NCI-H1105 (cell line): Measurements from ENCODE around the gene TMEM108.
"Not testable (repeated sequence)": the region's sequence is repeated elsewhere in the genome, so short reads cannot be mapped to it uniquely, and the experiment has no call there.

ENCODE experiments used
- DNase-seq: peaks from one replicate; lab custom pipeline; 2025; lab: John Stamatoyannopoulos, UW

Gene TMEM108

DNA sequence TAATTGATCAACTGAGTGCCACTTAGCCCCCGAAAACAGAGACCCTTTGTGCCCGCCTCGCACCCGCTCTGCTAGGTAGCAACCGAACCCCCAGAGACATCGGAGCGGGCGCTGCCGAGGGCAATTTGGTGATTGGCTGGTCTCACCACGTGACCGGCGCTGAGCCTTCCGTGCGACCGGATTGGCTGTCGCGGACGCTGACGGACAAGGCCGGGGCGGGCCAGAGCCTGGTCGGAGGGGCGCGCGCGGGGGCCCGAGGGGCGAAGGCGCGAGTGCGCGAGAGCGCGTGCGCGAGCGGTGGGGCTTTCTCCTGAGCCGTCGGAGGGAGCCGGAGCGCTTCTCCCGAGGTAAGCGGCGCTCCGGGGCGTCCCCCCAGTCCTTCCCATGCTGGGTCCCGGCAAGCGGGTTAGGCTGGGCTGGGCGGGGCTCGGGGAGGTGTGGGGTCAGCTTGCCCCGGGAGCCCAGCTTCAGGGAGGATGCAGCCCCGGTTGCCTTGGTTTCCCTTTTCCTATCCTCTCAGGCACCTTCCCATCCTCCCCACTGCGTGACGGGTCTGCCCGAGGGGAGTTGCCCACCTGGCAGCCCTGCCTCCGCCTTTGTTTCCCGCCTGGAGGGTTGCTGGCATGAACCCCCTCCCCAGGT lies at the start of gene TMEM108:
TSS of gene TMEM108 (plus strand) at position 303 of the 642 bp plus-strand sequence.
- DNase-seq = peak; percentile 99

DNA sequence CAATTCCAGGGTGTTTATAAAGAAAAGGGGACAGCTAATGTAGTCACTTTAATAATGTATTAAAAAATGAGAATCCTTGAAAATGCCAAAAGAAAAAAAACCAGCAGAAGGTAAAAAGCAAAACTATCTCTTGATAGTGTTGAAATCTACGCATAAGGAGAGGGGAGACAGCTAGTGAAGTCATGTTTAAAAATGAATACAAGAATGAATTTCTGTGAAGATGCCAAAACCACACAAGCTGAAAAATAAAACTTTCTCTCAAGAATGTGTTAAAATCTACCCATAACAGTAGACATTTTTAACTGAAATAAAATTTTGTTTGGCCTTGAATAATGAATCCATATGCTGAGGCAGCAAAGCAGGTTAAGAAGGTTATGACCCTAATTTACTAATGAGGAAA lies 42.2 kb upstream of the TMEM108 start:
- no peak for DNase-seq

DNA sequence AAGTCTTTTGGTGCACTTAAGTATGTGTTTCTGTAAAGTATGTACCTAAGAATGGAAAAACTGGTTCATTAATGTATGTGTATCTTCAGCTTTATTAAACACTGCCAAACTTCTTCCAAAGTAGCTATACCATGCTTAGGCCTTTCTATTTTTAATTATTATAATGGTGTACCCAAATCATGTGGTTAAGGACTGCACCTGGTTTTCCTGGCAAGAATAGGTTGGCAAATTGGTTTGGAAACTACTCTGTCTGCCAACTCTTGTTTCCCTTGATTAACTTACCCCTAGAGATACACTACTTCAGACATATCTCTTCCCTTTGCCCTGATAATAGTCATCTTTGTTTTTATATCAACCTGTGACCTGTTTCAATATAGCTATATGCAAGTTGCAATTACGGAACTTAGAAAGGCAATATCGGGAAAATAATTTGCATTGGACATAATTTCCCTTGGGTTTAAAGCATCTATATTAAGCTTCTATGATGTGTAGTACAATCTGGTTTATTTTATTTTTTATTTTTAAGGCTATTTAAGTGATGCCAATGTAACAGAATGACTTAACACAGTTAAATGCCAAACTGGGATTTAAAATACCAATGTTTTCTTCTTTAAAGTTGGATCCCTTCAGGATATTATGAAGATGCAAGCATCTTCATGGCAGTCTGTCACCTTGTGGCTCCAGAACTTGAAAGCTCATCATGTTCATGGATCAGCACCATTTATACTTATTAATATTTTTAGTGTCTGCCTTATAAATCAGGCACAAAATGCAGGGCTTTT lies 40.6 kb upstream of the TMEM108 start:
- peak; percentile 75 for DNase-seq

DNA sequence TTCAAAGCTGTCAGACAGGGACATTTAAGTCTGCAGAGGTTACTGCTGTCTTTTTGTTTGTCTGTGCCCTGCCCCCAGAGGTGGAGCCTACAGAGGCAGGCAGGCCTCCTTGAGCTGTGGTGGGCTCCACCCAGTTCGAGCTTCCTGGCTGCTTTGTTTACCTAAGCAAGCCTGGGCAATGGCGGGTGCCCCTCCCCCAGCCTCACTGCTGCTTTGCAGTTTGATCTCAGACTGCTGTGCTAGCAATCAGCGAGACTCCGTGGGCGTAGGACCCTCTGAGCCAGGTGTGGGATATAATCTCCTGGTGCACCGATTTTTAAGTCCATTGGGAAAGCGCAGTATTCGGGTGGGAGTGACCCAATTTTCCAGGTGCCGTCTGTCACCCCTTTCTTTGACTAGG lies 33.2 kb upstream of the TMEM108 start:
- DNase-seq = not testable (repeated sequence)

DNA sequence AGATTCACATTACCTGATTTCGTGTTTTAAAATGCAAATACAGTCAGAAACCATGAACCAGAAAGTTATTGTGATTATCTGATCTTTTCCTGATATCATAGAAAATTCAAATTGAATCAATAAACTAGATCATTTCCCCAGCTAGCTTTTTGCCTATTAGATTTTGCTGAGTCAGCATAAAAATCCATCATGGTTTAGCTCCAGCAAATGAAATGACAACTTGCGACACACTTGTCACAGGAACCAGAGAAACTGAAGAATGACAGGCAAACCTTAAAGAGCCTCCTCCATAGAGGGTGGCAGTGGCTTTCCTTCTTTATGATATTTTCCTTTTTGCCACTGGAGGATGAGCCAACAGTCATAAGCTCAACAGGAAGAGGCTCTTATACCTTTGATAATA lies 30.6 kb upstream of the TMEM108 start:
- DNase-seq = no peak

DNA sequence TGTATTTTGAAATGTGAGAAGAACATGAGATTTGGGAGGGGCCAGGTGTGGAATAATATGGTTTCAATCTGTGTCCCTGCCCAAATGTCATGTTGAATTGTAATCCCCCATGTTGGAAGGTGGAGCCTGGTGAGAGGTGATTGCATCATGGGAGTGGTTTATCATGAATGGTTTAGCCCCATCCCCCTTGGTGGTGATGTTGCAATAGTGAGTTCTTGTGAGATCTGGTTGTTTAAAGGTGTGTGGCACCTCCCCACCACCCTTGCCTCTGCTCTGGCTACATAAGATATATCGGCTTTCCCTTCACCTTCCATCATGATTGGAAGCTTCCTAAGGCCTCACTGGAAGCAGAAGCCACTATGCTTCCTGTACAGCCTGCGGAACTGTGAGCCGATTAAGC lies 23.9 kb upstream of the TMEM108 start:
- no peak for DNase-seq

DNA sequence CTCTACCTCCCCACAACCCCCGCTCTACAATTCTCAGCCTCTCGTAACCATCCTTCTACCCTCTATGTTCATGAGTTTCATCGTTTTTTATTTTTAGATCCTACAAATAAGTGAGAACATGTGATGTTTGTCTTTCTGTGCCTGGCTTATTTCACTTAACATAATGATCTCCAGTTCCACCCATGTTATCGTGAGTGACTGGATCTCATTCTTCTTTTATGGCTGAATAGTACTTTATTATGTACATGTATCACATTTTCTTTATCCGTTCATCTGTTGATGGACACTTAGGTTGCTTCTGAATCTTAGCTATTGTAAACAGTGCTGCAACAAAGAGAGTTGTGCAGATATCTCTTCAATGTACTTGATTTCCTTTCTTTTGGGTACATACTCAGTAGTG lies 22.6 kb upstream of the TMEM108 start:
- DNase-seq = not testable (repeated sequence)

DNA sequence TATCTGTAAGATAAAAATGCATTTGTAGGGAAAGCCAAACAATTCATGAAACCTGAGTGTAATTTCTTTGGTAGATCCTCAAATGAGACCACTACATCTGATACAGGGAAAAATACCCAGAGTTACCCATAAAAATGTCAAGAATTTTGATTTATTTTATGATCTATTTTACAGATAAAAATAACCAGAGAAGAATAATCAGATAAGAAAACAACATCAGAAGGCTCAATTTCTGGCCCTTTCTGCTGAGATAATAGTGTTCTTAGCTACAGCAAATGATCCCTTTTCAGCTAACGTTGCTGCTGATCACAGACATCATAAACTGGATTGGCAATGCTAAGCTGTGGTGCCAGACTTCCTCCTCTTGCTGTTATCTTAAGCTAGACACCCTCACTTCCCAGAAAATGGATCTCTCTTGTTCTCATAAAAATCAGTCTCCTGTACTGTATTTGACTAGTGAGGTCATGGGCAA lies 21.3 kb upstream of the TMEM108 start:
- DNase-seq = no peak

GRCh38 chr3:133018921-133019320 lies 19.3 kb upstream of the TMEM108 start:
- no peak for DNase-seq

DNA sequence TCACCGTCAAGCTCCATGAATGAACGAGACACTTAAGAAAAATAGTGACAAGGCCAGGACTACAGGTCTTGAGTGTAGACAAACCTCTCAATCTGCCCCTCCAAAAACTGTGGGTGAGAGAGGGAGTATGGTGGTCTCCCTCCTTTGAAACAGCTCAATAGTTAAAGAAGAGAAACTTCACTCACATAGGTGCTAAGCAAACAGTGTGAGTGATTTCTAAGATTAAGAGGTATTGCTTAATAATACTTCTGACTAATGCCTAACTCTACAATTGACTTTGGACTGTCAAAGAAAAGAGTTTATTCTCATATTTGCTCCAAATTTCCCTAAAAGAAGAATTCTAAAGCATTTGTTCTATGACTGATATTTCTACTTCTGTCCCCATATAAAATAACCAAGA lies 17.0 kb upstream of the TMEM108 start:
- no peak for DNase-seq

- DNase-seq = no peak
These were observed 14.8 kb upstream of the TMEM108 start for GRCh38 chr3:133023362-133023761.

- no peak for DNase-seq
These were observed 12.6 kb upstream of the TMEM108 start for GRCh38 chr3:133025546-133025945.

GRCh38 chr3:133032301-133032700 lies 5.9 kb upstream of the TMEM108 start:
- DNase-seq = no peak

- peak; percentile 85 for DNase-seq
These were observed 755 bp upstream of the TMEM108 start for GRCh38 chr3:133037436-133037835.

- DNase-seq = peak; percentile 45
These were observed 662 bp downstream of the TMEM108 start for GRCh38 chr3:133038731-133039375.

DNA sequence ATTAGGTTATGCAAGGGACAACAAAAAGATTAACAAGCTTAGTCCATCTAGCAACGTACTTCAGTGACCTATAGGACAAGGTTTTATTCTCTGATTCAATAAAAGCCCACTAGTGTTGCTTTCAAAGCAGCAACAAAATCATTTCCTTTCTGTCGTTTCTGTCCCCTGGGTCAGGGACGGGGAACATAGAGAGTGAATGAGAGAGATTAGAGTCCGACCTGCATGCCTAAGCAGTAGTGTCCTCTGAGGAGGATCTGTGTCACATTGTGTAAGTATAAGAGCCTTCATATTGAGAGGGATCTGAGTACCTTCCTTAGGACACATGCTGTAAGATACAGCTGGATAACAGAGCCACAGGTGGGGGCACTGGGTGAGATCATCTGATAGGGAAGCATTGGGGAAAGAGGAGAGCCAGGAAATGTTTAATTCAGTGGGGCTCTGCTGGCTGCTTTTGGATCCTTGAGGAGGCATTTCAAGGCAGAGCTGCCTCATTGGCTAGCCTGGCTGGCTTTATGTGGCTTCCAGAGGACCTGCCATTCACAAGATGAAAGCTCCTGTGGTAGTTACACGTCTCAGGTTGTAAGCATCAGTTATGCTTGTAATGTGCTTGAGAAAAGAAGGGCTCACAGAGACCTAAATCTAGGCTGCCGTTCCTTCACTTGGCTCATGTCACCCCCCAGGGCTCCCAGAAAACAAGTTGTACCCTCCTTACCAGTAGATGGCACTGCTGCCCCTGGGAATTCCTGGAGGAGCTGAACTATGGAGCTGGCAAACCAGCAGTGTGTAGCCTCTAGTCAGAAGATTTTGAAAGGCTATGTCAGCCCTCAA lies 2.7 kb downstream of the TMEM108 start:
- peak; percentile 76 for DNase-seq

GRCh38 chr3:133041524-133041829 lies 3.3 kb downstream of the TMEM108 start:
- DNase-seq = no peak

DNA sequence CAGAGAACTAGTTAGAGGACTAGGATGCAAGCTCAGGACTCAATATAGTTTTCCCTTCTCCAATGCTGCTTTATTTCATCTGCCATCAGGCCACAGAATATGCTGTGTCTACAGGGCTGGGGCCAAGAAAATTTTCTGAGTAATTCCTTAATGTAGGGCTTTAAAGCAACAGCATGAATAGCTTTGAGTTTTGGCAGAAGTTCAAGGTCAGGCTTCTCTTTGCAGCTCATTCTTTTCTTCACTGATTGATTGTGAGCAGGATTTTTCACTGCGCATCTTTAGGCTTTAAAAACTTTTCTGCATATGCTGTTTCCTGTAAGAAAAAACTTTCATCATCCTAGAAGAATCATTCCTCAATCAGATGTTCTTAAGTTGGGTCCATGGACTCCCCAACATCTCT lies 4.6 kb downstream of the TMEM108 start:
- DNase-seq = no peak

GRCh38 chr3:133047980-133048379 lies 9.8 kb downstream of the TMEM108 start:
- DNase-seq = no peak

DNA sequence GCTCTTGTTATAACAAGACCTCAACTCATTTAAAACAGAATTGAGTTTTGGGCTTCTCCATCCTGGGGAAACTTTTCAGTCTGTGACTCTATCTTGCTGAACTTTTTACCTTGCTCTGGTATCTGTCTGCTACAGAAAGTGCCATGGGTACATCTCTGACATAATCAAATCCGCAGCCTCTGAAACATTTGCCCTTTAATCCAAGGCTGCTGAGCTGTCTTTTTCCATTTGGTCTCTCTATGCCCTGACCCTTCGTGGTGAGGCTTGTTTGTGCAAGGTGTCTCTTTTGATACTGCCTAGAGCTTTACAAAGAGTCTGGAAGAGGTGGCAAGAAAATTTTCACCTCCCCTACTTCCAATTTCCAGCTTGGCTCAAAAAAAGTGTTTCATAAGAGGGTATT lies 11.3 kb downstream of the TMEM108 start:
- no peak for DNase-seq

DNA sequence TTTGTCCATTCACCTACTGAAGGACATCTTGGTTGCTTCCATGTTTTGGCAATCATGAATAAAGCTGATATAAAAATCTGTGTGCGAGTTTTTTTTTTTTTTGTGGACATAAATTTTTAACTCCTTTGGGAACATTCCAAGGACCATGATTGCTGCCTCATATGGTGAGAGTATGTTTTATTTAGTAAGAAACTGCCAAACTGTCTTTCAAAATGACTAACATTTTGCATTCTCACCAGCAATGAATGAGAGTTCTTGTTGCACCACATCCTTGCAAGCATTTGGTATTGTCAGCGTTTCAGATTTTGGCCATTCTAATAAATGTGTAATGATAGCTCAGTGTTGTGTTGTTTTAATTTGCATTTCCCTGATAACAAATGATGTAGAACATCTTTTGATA lies 12.7 kb downstream of the TMEM108 start:
- DNase-seq = no peak

DNA sequence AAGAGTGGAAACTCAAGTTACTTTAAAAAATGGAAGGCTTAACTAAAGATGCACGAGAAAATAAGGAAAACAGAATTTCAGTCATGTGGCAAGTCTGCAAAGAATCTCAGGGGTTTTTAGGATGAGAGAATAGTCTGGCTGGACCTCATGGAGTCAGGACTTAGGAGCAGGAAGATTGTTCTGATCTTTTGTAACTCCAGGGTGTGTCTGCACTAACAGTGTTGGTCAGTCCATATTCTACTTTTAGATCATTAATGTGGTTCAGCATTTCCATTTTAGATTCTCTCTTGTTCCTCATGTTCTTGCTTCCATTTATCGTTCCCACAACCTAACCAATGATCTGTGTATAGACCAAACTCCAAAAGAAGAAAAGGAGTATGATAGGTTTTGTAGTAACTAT lies 15.3 kb downstream of the TMEM108 start:
- no peak for DNase-seq
